H9 (cell line): ENCODE results near the gene FAM3C. TPM values are rescaled to one million over a fixed set of nuclear protein-coding genes. Genes with fewer than 3 reads are reported as not detected.
A peak's percentile ranks its signal among the peaks of the same experiment; 100 is the strongest.

Experiments
- DNase-seq: peaks from one replicate; pipeline ENCODE4 v3.0.0-alpha.2; 2017
- H2AFZ ChIP-seq: one replicate; pipeline ENCODE4 v1.6.1; 2013; ENCODE audit warnings: mild to moderate bottlenecking, low read length, control low read depth, moderate library complexity
- H2AK5ac ChIP-seq: 2 replicates; pipeline ENCODE4 v1.6.1; 2013; ENCODE audit warnings: low read length, control low read depth, mixed read lengths; ENCODE audit not compliant: insufficient read length
- H2BK120ac ChIP-seq: one replicate; pipeline ENCODE4 v1.6.1; 2013; ENCODE audit warnings: low read depth, mild to moderate bottlenecking, low read length, control low read depth, inconsistent platforms; ENCODE audit not compliant: poor library complexity, severe bottlenecking
- H2BK12ac ChIP-seq: 2 replicates; pipeline ENCODE4 v1.6.1; 2013; ENCODE audit warnings: low read length, control low read depth, mixed read lengths, low read depth; ENCODE audit not compliant: insufficient read length
- H2BK15ac ChIP-seq: 2 replicates; pipeline ENCODE4 v1.6.1; 2013; ENCODE audit warnings: low read depth, low read length, control low read depth
- H2BK20ac ChIP-seq: one replicate; pipeline ENCODE4 v1.6.1; 2013; ENCODE audit warnings: low read depth, mild to moderate bottlenecking, low read length, control low read depth, inconsistent platforms; ENCODE audit not compliant: poor library complexity, severe bottlenecking
- H2BK5ac ChIP-seq: 2 replicates; pipeline ENCODE4 v1.6.1; 2013; ENCODE audit warnings: low read length, control low read depth, mixed read lengths; ENCODE audit not compliant: insufficient read length
- H3K14ac ChIP-seq: 2 replicates; pipeline ENCODE4 v1.6.1; 2013; ENCODE audit warnings: low read length, control low read depth; ENCODE audit not compliant: insufficient read depth
- H3K18ac ChIP-seq: 2 replicates; pipeline ENCODE4 v1.6.1; 2013; ENCODE audit warnings: low read depth, mild to moderate bottlenecking, mixed read lengths, low read length, control low read depth; ENCODE audit not compliant: insufficient read length
- H3K23ac ChIP-seq: 2 replicates; pipeline ENCODE4 v1.6.1; 2013; ENCODE audit warnings: low read length, control low read depth, mixed read lengths, low read depth; ENCODE audit not compliant: insufficient read length
- H3K23me2 ChIP-seq: 2 replicates; pipeline ENCODE4 v1.6.1; 2013; ENCODE audit warnings: low read depth, mild to moderate bottlenecking, mixed read lengths, low read length, control low read depth; ENCODE audit not compliant: insufficient read length, poor library complexity, severe bottlenecking
- H3K27ac ChIP-seq: 2 replicates; pipeline ENCODE4 v1.5.1; 2013; ENCODE audit warnings: low read length, control low read depth, mixed read lengths, low read depth; ENCODE audit not compliant: insufficient read length
- H3K27me3 ChIP-seq: 2 replicates; pipeline ENCODE4 v1.6.1; 2013; ENCODE audit warnings: low read length, control low read depth, inconsistent platforms; ENCODE audit not compliant: insufficient read depth
- H3K4ac ChIP-seq: 2 replicates; pipeline ENCODE4 v1.6.1; 2013; ENCODE audit warnings: low read depth, mild to moderate bottlenecking, control low read depth, inconsistent platforms, low read length, moderate library complexity
- H3K4me1 ChIP-seq: 2 replicates; pipeline ENCODE4 v1.6.1; 2013; ENCODE audit warnings: low read length, control low read depth, inconsistent platforms; ENCODE audit not compliant: insufficient read depth
- H3K4me2 ChIP-seq: 2 replicates; pipeline ENCODE4 v1.6.1; 2013; ENCODE audit warnings: low read length, control low read depth, mixed read lengths; ENCODE audit not compliant: insufficient read length, insufficient read depth
- H3K56ac ChIP-seq: 2 replicates; pipeline ENCODE4 v1.6.1; 2013; ENCODE audit warnings: low read depth, mild to moderate bottlenecking, mixed read lengths, low read length, control low read depth; ENCODE audit not compliant: insufficient read length
- H3K79me1 ChIP-seq: 2 replicates; pipeline ENCODE4 v1.6.1; 2013; ENCODE audit warnings: low read depth, mild to moderate bottlenecking, moderate library complexity, low read length, control low read depth, inconsistent platforms; ENCODE audit not compliant: insufficient read depth, poor library complexity, severe bottlenecking
- H3K79me2 ChIP-seq: 2 replicates; pipeline ENCODE4 v1.6.1; 2013; ENCODE audit warnings: low read length, control low read depth, inconsistent platforms; ENCODE audit not compliant: insufficient read depth
- H3K9ac ChIP-seq: 2 replicates; pipeline ENCODE4 v1.6.1; 2013; ENCODE audit warnings: low read length, control low read depth, mixed read lengths; ENCODE audit not compliant: insufficient read length; ENCODE audit errors: extremely low read depth
- H3K9me3 ChIP-seq: one replicate; pipeline ENCODE4 v1.6.1; 2013; ENCODE audit warnings: low read depth, low read length, inconsistent platforms; ENCODE audit not compliant: control insufficient read depth
- H3T11ph ChIP-seq: one replicate; pipeline ENCODE4 v1.6.1; 2013; ENCODE audit warnings: mild to moderate bottlenecking, low read length, control low read depth, inconsistent platforms
- H4K20me1 ChIP-seq: one replicate; pipeline ENCODE4 v1.6.1; 2013; ENCODE audit not compliant: control insufficient read depth, insufficient read length, insufficient read depth
- H4K5ac ChIP-seq: 2 replicates; pipeline ENCODE4 v1.6.1; 2013; ENCODE audit warnings: low read depth, mild to moderate bottlenecking, mixed read lengths, low read length, control low read depth; ENCODE audit not compliant: insufficient read length
- H4K8ac ChIP-seq: replicated peaks from 2 replicates; pipeline ENCODE4 v1.6.1; 2013; ENCODE audit warnings: low read length, control low read depth, mixed read lengths, low read depth; ENCODE audit not compliant: insufficient read length
- H4K91ac ChIP-seq: 2 replicates; pipeline ENCODE4 v1.6.1; 2013; ENCODE audit warnings: low read depth, mild to moderate bottlenecking, moderate library complexity, mixed read lengths, low read length, control low read depth; ENCODE audit not compliant: insufficient read length
- H3K27ac Mint-ChIP-seq, 3 experiments: 2 replicates in 2 of 3; 3 replicates in 1 of 3; pipeline ENCODE4 v1.8.0; 2020 to 2021; ENCODE audit warnings: mixed read lengths in 3 of 3, mild to moderate bottlenecking in 1 of 3, moderate library complexity in 1 of 3
- H3K27me3 Mint-ChIP-seq: 2 replicates; pipeline ENCODE4 v1.8.0; 2021; ENCODE audit warnings: low read depth, mild to moderate bottlenecking, moderate library complexity, mixed read lengths
- H3K36me3 Mint-ChIP-seq, 3 experiments: 2 replicates in 2 of 3; 3 replicates in 1 of 3; pipeline ENCODE4 v1.8.0; 2020 to 2021; ENCODE audit warnings: low read depth in 3 of 3, mixed read lengths in 3 of 3; ENCODE audit not compliant: insufficient read depth in 1 of 3
- H3K4me1 Mint-ChIP-seq, 2 experiments: 2 replicates each; pipeline ENCODE4 v1.8.0; 2020; ENCODE audit warnings: mixed read lengths in 2 of 2
- H3K4me3 Mint-ChIP-seq, 2 experiments: 2 replicates in 1 of 2; 3 replicates in 1 of 2; pipeline ENCODE4 v1.8.0; 2020 to 2021; ENCODE audit warnings: mild to moderate bottlenecking in 2 of 2, mixed read lengths in 2 of 2, moderate library complexity in 1 of 2
- H3K9me3 Mint-ChIP-seq, 2 experiments: 2 replicates in 1 of 2; 3 replicates in 1 of 2; pipeline ENCODE4 v1.8.0; 2020; ENCODE audit warnings: mild to moderate bottlenecking in 2 of 2, mixed read lengths in 2 of 2, moderate library complexity in 1 of 2
- CTCF ChIP-seq: fragments of 200-600 bp; sonication (generic); conservative IDR thresholded peaks from 3 replicates; pipeline ENCODE4 v1.8.0; 2021; ENCODE audit warnings: antibody characterized with exemption, mild to moderate bottlenecking
- WGBS: extraction: QIAGEN DNeasy Blood & Tissue Kit; methylation state at CpG from one replicate; pipeline ENCODE4 v1.1.7; 2013; ENCODE audit warnings: missing lambda C conversion rate, low lambda C conversion rate, mixed read lengths; ENCODE audit not compliant: insufficient read length; ENCODE audit errors: extremely low coverage; 5-methylcytosine and 5-hydroxymethylcytosine counted together
- total RNA-seq: library from RNA; stranded (reverse); gene quantifications from 2 replicates; pipeline ENCODE4 v1.2.1, GENCODE V29; 2021

The FAM3C gene
- total RNA-seq, 1 experiment from 2014 or later, result 64.5 TPM

GRCh38 chr7:121394709-121395140 lies 1.4 kb downstream of the FAM3C start:
- Histone ChIP-seq H3K56ac (no peak overlapping the region), H3K18ac (no peak overlapping the region), H3K4me2 (peak overlapping the region; percentile 51), H2BK12ac (no peak overlapping the region), H3K14ac (no peak overlapping the region), H2BK20ac (no peak overlapping the region), H4K91ac (no peak overlapping the region), H4K20me1 (no peaks in the 10 kb centered on the region), H3K23me2 (peaks cover 3% of the 10 kb centered on the region), H3K79me1 (peaks cover 4% of the 10 kb centered on the region), H2BK120ac (no peak overlapping the region), H3K79me2 (peaks cover 25% of the 10 kb centered on the region; the same call in 1 of the 2 replicates), H3K27ac (no peak overlapping the region), H3K23ac (no peak overlapping the region), H3K27me3 (no peaks in the 10 kb centered on the region), H2BK15ac (no peak overlapping the region), H3K4ac (no peak overlapping the region), H2BK5ac (no peak overlapping the region), H3K4me1 (no peaks in the 10 kb centered on the region), H3T11ph (no peak overlapping the region), H4K5ac (no peak overlapping the region), H4K8ac (no peak overlapping the region), H2AFZ (no peak overlapping the region), H3K9ac (no peak overlapping the region), H2AK5ac (no peak overlapping the region), H3K9me3 (no peaks in the 10 kb centered on the region)
- H3K36me3 Mint-ChIP-seq, result peaks cover 12 to 15% (median 13%) of the 10 kb centered on the region in 3 experiments
- peak overlapping the region; percentile 38 to 66 for H3K4me3 Mint-ChIP-seq
- peaks cover 17 to 19% of the 10 kb centered on the region in 2 experiments for H3K4me1 Mint-ChIP-seq
- no CpG with 5 or more reads among the region's 7 CpGs for WGBS
- DNase-seq, result no peak
- TF ChIP-seq CTCF, result no peak
- no peak overlapping the region for H3K27ac Mint-ChIP-seq
- no peaks in the 10 kb centered on the region for H3K9me3 Mint-ChIP-seq
- no peaks in the 10 kb centered on the region for H3K27me3 Mint-ChIP-seq
